ENCODE results near the gene RSBN1L.

Gene RSBN1L

GRCh38 chr7:77808517-77808916 is 112.3 kb downstream of the RSBN1L start:
- DNase-seq (ENCODE audit: low read depth) = no peak

DNA sequence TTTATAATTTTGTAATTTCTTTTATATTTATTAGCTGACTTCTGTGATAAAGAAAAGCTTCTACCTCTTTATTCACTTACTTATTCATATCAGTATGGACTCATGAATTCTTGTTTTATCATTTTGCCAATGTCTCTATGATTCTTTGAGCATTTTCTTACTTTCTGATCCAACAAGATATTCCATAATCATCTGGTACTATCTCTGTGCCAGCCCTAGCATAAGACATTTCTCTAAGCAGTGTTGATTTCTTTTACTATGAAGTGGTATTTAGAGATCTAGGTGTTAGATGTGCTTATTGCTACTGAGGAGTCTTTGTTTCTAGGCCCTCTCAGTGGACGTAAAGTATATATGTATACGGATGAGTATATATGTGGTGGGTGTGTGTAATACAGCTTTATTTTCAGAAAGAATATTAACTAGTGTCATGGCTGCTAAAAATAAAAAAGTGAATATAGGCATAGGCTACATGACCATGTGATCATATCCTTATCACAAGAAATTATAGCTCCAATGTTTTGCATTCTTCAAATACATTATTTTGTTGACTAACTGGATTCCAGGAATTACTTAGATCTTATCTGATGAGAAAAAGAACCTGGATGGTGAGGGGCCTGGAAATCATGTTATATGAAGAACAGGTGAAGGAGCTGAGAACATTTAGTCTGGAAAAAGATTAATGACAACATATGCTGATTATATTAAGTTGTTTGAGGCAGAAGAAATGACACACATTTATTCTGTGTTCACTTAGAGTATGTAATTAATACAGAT is 115.4 kb downstream of the RSBN1L start:
- peak; percentile 49 for DNase-seq (ENCODE audit: low read depth)

DNA sequence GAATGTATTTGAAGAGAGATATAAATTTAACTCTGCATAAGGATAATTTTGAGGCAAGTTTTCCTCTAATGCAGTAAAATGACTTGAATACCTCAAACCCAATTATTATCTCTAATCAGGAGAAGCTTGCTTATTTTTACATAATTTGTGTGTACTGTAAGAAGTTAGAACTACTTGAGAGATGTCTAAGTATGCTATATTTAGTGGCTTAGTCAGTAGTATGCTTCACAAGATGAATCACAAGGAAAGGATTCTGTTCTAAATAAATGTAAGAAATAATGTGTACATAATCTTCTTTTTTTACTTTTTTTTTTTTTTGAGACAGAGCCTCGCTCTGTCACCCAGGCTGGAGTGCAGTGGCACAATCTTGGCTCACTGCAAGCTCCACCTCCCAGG is 116.0 kb downstream of the RSBN1L start:
- DNase-seq (ENCODE audit: low read depth) = peak; percentile 82

- DNase-seq (ENCODE audit: low read depth) = no peak
Observed at GRCh38 chr7:77813180-77813579, 116.9 kb downstream of the RSBN1L start.

- DNase-seq (ENCODE audit: low read depth) = no peak
Observed at GRCh38 chr7:77819021-77819420, 122.8 kb downstream of the RSBN1L start.

GRCh38 chr7:77820967-77821366 is 124.7 kb downstream of the RSBN1L start:
- no peak for DNase-seq (ENCODE audit: low read depth)

- DNase-seq (ENCODE audit: low read depth) = no peak
Observed at GRCh38 chr7:77822269-77822668, 126.0 kb downstream of the RSBN1L start.

DNA sequence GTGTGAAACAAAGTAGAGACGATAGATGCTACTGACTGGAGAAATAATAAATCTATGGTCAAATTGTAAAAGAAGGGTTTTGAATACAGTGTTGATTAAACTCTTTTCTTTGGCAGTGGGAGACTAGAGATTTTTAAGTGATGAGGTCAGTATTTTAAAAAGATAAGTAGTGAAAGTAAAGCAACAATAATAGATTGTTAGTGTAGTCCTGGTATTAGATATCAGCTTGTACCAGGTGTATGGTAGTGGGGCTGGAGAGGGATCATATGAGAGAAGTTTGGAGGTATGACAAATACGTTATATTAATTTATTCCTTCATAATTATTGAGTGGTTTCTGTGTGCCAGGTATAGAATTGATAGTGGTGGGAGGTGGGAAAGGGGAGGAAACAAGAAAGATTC is 127.5 kb downstream of the RSBN1L start:
- DNase-seq (ENCODE audit: low read depth) = no peak

- no peak for DNase-seq (ENCODE audit: low read depth)
Observed at GRCh38 chr7:77824636-77825035, 128.4 kb downstream of the RSBN1L start.

- no peak for DNase-seq (ENCODE audit: low read depth)
Observed at GRCh38 chr7:77825131-77825530, 128.9 kb downstream of the RSBN1L start.

- no peak for DNase-seq (ENCODE audit: low read depth)
Observed at GRCh38 chr7:77826300-77826699, 130.0 kb downstream of the RSBN1L start.

DNA sequence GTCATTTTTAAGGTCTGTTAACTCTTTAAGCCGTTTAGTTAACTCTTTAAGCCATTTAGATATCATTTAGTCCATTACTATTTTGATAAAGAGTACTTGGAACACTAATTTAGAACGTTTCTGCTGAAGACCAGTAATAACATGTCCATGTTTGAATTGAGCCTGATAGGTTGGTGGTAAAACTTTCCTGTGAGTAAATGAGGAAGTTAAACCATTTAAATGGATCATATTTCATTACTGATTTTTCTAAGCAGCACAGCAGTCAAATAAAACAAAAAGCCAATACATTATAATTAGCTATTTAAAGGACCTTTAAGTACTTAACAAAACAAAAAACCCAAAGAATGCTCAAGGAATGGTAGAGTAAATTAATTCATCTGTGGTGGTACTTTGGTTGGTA is 131.7 kb downstream of the RSBN1L start:
- no peak for DNase-seq (ENCODE audit: low read depth)

DNA sequence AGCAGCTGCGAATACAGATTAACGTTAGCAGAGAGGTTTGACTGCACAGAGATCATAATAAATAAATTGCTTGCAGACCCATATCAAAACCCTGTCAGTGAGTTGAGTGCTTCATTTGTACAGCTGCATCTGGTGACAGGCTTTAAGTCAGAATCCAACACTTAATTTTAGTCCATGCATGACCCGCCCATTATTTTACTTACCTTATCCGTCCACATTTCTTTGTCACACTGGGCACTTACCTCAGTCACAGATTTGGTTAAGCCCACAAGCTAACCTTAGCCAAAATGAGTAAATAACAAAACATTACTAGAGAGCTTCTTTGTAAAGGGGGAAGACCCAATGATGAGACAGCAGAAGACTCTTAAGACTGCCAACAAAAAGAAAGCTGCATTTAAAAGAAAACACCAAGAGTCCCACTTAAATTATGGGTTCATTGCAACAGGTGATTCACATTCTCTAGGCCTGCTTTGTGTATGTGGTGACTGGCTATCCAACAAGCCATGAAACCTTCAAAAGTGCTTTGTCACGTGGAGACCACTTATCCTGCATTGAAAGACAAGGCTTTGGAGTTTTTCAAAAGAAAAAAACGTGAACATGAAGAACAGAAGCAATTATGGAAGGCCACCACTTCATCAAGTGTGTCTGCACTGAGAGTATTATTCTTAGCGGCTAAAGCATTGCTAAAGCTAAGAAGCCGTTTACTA is 134.5 kb downstream of the RSBN1L start:
- no peak for DNase-seq (ENCODE audit: low read depth)

GRCh38 chr7:77831481-77831880 is 135.2 kb downstream of the RSBN1L start:
- DNase-seq (ENCODE audit: low read depth) = no peak

DNA sequence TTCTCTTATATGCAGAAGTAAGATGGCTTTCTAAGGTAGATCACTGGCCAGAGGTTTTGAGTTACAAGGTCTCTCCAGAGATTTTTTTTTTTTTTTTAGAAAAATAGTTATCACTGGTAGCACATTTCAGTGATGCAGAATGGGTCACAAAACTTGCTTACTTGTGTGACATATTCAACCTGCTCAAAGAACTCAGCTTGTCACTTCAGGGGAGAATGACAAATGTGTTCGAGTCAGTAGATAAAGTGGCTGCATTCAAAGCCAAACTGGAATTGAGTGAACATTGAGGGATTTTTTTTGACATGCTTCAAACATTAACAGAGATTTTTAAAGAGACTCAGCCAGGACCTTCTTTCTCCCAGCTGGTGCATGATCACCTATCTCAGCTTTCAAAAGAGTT is 135.7 kb downstream of the RSBN1L start:
- DNase-seq (ENCODE audit: low read depth) = no peak
